GM19351 (cell line): ENCODE measurements around the gene UXS1.

Source experiments
- ATAC-seq: cut with Tn5 transposase; IDR thresholded peaks from one replicate; pipeline ENCODE4 v1.9.1; 2021; ENCODE audit warnings: mild to moderate bottlenecking, moderate library complexity; ENCODE audit not compliant: unreplicated experiment

Gene UXS1

GRCh38 chr2:106113361-106113966, 80.6 kb downstream of the UXS1 start:
- ATAC-seq = no peak

DNA sequence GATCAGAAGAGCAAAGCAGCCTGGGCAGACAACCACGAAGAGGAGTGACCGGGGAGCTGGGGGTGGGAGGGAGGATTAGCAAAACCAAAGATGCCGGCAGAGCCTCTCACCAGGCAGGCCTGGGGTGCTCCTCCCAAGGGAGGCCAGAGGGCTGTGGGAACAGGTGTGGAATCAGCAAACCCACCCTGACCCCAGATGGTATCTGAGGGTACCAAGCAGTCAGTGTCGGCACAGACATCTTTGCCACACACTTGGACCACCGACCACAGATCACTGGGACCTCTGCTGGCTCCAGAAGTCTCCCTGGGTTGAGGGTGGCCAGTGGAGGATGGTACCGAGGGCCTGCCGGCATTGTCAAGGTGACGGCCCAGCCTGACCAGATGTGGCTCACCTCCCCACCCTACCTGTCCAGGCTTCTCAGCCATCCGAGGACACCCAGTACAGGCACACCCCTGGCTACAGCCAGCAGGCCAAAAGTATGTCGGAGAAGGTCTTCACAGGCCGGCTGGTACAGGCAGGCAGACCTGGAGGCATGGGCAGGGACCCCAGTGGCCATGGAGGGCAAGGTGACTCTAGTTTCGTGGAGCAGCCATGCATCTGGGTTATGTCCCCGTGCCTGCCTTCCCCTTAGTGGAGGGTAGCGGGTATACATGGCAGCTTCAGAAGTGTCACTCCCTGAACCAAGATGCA, 82.1 kb downstream of the UXS1 start:
- no peak for ATAC-seq

DNA sequence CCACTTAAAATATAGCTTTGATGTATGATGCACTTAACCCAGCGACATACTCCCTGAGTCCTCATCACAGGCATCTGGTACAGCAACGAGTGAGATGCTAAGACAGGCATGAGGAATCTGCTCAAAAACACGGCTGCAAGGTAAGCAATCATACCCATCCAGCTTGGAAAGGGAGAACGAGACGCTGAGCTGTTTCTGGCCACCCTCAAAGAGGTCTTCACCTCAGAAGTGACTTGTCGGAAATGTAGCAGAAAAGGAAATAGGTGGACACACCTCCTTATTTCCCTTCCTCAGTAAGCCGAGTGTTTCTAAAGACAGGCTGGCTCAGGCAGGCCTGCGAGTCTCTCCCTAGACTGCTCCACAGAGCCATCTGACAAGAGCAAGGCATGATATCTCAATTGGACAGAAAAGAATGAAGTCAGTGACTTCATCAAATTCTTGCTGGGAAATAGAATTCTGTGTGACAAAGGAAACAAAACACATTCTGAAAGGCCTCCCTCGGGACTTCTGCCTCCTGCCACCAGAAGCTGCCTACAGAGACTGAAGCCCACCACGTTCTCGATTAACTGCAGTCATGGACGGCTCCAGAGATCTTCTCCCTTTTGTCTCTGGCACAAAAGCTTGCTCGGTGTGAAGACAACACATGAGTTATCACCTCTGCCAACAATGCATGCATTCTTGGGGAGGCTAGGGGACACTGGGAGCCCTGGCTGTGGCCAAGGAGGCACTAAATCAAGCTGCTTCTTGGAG, 84.3 kb downstream of the UXS1 start:
- ATAC-seq = no peak

DNA sequence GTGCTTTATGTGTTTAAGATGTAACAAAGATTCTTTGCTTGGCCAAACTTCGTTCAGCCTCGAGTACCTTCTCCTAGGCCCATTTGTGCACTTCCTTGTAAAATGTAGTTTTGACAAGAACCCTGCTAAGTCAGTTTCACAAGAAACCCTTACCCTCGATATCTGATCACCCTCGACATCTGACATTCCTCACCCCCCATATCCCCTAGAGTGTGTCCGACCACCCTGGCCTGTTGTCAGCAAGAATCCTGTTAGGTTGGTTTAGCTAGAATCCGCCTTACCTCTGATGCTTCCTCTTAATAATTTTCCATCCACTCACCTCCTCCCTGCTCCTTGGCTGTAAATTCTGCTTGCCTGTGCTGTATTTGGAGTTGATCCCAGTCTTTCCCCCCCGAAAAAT, 85.3 kb downstream of the UXS1 start:
- ATAC-seq = no peak

- no peak for ATAC-seq
These were observed 85.8 kb downstream of the UXS1 start for GRCh38 chr2:106108351-106108750.

DNA sequence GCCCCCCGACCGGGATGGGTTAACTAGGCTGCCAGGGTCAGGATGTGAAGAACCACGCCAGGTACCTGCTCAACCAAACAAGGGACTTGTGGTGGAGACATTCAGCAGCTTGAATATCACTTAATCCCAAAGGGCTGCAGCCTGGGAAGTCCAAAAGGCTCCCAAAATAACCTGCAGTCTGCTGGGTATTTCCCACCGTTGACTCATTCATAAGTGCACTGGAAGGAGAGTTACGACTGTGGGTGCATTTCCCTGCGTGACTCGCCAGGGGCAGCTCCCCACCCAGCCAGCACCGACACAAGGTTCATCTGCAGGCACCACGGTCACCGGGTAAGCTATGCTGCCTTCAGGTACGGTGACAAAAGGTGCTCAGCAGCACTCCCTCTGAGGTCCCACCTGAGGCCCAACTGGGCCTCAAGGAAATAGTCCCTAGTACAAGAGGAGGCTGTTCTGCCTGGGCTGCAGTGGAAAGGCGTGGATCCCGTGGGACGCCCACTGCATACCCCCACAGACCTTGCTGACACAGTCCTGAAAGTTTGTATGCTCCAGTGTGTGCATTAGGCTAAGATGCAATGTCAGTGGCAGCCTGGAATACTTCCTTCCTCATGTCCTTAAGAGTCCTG, 86.5 kb downstream of the UXS1 start:
- peak; percentile 72 for ATAC-seq

DNA sequence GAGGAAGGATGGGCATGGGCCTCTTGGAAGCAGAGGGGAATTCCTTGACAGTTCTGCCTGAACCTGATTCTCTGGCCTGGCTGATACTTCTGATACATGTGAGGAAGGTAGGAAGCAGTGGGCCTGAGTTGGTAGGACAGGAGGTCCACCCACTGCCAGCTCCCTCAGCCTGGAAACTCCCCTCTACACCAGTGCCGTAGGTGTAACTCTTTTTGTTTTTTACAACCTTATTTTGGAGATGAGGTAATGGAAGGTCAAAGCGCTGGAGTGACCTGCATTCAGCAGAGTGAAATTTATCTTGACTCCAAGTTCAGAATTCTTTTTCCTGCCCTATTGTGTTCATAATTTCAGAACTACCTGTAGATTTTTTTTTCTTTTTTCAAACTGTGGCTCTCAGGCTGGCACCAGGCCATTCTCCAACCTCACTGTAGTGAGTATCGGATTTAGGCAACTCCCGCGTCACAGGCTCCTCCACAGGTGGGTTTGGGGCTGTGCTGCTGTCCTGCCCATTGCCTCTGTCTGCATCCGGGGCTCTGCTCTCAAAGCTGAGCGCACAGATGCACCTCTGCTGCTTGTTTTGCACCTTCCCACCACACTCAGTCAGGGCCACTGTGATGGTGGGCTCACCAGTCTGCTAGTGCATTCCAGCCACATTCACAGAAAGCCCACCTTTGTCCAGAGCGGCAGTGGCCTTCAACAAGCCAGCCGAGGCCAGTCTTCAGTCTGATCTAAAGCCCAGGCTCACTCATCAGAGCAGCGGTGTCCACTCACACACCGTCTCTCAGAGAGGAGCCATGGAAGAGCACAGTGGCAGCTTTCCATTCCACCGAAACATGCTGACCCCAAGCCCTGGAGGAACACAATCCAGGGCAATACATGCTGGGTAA, 87.2 kb downstream of the UXS1 start:
- peak; percentile 34 for ATAC-seq

- ATAC-seq = no peak
These were observed 88.8 kb downstream of the UXS1 start for GRCh38 chr2:106105151-106105922.

DNA sequence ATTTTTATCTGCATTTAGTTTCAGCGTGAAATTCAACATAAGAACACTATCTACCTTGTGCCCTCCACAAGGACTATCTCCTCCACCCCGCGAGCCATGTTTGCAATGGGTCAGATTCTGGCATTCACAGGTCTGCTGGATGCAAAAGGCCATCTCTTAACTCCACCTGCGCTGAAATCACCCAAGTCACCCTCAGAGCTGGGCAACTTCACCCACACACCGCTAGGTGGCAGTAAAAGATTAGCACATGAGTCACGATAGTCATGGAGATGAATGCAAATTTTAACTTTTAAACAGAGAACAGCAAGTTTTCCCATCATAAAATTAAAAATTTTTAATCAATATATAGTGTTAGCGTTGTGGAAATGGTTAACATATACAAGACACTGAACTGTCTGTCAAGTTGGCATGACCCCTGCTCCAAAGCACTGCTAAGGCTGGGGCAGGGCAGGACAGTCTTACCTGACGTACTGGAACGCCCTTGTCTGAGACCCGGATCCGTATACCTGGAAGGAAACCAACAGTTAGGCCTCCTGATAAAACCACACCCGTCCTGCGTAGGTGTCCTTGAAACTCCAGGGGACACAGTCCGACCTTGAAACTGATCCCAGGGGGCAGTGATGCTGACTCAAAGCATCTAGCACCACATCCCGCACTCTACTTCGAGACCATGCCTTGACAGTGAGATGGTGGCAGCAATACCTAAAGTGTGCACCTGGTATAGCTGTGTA, 89.6 kb downstream of the UXS1 start:
- ATAC-seq = peak; percentile 56

GRCh38 chr2:106099691-106100090, 94.4 kb downstream of the UXS1 start:
- no peak for ATAC-seq

- ATAC-seq = no peak
These were observed 95.4 kb downstream of the UXS1 start for GRCh38 chr2:106098664-106099063.

- ATAC-seq = no peak
These were observed 96.0 kb downstream of the UXS1 start for GRCh38 chr2:106098081-106098480.

DNA sequence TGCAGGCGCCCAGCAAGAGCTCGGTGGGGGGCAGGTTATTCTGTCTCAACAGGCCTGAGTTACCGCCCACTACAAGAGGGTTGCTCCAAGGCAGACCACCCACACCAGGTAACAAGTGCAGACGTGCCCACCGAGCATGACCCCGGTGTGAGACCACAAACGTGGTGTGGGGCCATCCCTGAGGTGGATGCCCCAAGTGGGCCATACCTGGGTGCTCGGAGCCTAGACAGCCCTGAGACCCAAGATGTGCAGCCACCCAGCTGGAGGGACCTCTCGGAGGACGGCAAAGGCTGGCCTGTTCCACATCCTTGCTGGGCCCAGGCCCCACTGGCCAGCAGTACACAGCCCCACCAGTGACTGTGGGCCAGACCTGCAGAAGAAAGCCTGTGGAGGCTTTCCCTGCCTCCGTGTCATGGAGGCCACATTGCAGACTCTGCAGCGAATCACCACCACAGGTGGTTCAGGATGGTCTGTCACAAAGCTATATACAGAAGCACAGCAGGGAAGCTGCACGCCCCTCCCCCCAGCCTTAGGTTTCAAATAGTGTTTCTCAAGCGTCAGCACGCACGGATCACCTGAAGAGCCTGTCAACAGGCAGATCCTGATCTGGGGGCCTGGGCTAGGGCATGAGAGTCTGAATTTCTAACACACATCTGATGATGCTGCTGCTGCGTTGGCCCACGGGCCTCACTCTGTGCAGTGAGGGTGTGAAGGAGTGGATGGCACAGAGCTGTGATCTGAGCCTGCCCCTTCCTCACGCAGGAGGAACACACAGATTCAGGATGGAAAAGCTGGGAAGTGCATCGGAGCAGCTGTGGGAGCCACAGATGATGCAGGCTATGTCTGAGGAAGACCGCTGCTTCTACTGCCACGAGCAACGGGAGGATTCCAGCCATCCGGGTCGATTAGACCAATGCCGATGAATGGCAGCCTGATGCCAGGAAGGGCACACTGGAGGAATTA, 96.8 kb downstream of the UXS1 start:
- no peak for ATAC-seq

GRCh38 chr2:106096299-106097037, 97.6 kb downstream of the UXS1 start:
- ATAC-seq = no peak

DNA sequence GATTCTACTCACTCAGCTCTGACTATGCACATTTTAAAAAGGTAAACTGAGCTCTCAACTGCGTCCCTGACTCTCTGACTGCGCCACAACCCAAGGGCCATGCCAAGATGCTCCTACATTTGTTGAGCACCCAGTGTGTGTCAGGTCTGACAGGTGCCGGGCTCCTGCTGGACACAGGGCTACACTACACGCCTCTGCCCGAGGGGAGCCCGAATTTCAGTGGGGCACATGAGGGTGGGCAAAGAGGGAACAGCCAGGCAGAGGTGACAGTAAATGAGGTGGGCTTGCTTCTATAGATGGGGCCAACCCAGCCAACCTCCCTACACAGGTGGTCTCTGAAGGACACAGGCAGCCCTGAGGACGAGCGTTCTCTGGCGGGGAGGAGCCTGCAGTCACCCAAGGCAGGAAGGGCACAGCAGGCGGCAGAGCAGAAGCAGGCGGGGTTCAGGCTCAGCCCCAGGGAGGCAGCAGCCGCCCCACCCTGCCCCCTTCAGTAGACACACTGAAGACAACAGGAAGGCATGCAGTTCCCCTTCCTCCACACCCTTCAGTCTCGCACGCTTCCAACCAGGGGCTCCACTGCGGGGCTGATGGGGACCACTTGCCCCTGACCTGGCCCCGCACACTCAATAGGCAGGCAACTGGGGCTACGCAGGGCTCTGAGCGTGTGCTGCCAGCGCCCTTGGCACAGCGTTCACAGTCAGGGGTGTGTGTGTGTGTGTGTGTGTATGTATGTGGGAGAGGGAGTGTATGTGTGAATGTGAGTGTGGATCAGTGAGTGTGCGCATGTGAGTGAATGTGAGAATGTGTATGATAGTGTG, 98.4 kb downstream of the UXS1 start:
- ATAC-seq = no peak

DNA sequence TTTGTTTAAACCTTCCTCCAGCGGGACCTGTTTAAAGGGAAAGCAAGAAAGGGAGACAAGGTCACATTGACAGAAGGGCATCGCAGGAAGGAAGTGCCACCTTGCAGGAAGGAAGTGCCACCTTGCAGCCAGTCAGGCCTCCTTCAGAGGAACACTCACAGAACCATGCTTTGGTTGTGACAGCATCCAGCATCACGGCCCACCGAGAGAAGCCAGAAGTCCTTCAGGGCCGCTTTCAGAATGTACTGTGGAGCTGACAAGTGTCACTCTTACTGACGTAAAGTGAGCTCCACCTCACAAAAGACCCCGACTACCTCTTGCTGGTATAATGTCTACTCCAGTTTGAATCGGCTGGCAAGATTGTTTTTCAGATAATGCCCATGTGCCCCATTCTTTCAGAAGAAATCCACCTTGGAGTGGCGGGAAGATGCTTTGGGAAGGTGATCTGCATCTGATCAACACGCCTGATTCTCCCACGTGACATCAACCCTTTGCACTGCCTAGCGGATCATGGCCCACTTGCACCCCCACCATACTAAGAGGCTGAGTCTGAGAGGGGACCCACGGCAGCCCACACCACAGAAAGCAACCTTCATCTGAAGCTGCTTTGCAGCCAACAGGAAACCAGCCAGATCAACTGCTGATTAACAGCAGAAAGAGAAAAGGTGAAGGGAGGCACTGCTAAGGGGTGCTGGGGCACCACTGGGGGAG, 99.8 kb downstream of the UXS1 start:
- no peak for ATAC-seq
